GM19452 (cell line): ENCODE data around the gene YWHAQ.
A peak's percentile ranks its signal among the peaks of the same experiment; 100 is the strongest.
"Not testable (repeated sequence)": the region's sequence is repeated elsewhere in the genome, so short reads cannot be mapped to it uniquely, and the experiment has no call there.

ENCODE experiments used
- ATAC-seq: cut with Tn5 transposase; IDR thresholded peaks from one replicate; pipeline ENCODE4 v1.9.1; 2021; ENCODE audit not compliant: unreplicated experiment

The YWHAQ gene

GRCh38 chr2:9594366-9595054 is 36.3 kb downstream of the YWHAQ start:
- no peak for ATAC-seq

GRCh38 chr2:9593925-9594324 is 36.9 kb downstream of the YWHAQ start:
- ATAC-seq, result no peak

- ATAC-seq, result no peak
Measured at GRCh38 chr2:9592699-9593098, 38.1 kb downstream of the YWHAQ start.

GRCh38 chr2:9590641-9591040 is 40.2 kb downstream of the YWHAQ start:
- no peak for ATAC-seq

GRCh38 chr2:9586465-9586864 is 44.3 kb downstream of the YWHAQ start:
- ATAC-seq, result no peak

GRCh38 chr2:9585486-9585885 is 45.3 kb downstream of the YWHAQ start:
- ATAC-seq, result no peak

GRCh38 chr2:9584902-9585301 is 45.9 kb downstream of the YWHAQ start:
- ATAC-seq, result not testable (repeated sequence)

- no peak for ATAC-seq
Measured at GRCh38 chr2:9582624-9583023, 48.2 kb downstream of the YWHAQ start.

- ATAC-seq, result no peak
Measured at GRCh38 chr2:9578467-9579235, 52.1 kb downstream of the YWHAQ start.

GRCh38 chr2:9574331-9574730 is 56.5 kb downstream of the YWHAQ start:
- no peak for ATAC-seq

GRCh38 chr2:9573840-9574239 is 57.0 kb downstream of the YWHAQ start:
- no peak for ATAC-seq

GRCh38 chr2:9573013-9573720 is 57.6 kb downstream of the YWHAQ start:
- ATAC-seq, result no peak

- no peak for ATAC-seq
Measured at GRCh38 chr2:9570182-9571060, 60.4 kb downstream of the YWHAQ start.

GRCh38 chr2:9565436-9566153 is 65.2 kb downstream of the YWHAQ start:
- no peak for ATAC-seq

- no peak for ATAC-seq
Measured at GRCh38 chr2:9560628-9561027, 70.2 kb downstream of the YWHAQ start.

GRCh38 chr2:9558948-9559381 is 71.8 kb downstream of the YWHAQ start:
- ATAC-seq, result no peak

- peak; percentile 21 for ATAC-seq
Measured at GRCh38 chr2:9556121-9556743, 74.6 kb downstream of the YWHAQ start.

GRCh38 chr2:9555297-9556120 is 75.3 kb downstream of the YWHAQ start, which contains the start of gene ADAM17:
ADAM17 (minus strand) TSS chr2:9555830; CDS start chr2:9555605, 225 bp downstream.
- ATAC-seq, result peak; percentile 85

- ATAC-seq, result no peak
Measured at GRCh38 chr2:9554921-9555296, 75.9 kb downstream of the YWHAQ start.
